ENCODE results near the gene AGK.

Gene AGK

DNA sequence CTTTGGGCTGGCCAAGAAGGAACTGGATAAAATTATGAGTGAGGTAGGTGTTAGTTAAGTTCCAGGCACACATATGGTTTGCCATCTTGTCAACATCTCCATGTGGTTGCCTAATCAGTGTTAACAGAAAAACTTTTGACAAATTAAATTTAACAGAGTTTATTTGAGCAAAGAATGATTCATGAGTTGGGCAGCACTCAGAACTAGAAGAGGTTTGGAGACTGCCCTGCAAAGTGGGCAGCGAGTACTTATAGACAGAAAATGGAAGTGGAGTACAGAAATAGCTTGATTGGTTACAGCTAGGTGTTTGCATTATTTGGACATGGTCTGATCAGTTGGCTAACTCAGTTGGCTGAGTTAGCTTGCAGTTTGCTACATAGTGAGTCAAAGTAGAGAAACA lies 37.5 kb upstream of the AGK start:
- Histone ChIP-seq H3K4me3 (ENCODE audit: low read depth, low read length) (no peak overlapping the region), H3K36me3 (no peaks in the 10 kb centered on the region), H3K9me3 (ENCODE audit: severe bottlenecking) (no peaks in the 10 kb centered on the region), H3K27ac (no peak overlapping the region), H3K27me3 (ENCODE audit: insufficient read depth, low read depth, severe bottlenecking) (no peaks in the 10 kb centered on the region)
- TF ChIP-seq CTCF (IDR thresholded peaks at IDR 0.05; ENCODE audit: low read depth, low read length) = no peak
- DNase-seq = no peak

DNA sequence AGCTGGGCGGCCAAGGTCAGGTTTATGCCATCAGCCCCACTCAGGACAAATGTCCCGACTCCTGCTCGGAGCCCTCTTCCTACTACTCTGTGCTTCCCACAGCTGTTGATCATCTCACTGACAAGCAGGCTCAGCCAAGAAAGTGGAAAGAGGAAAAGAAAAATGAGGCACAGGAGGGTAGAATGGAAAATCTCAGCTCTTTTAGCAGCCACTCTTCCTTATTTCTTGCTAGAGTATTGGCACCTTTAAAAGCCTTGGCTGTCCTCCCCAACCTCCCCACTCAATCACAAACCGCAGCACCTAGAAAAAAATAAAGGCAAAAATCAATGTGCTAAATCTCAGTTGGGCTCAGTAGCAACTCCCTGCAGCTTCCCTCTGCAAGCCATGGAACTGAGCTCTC lies 35.3 kb upstream of the AGK start:
- H3K4me3 ChIP-seq (ENCODE audit: low read depth, low read length) = no peak overlapping the region
- no peaks in the 10 kb centered on the region for H3K36me3 ChIP-seq
- H3K27ac ChIP-seq = no peak overlapping the region
- H3K27me3 ChIP-seq (ENCODE audit: insufficient read depth, low read depth, severe bottlenecking) = no peaks in the 10 kb centered on the region
- no peaks in the 10 kb centered on the region for H3K9me3 ChIP-seq (ENCODE audit: severe bottlenecking)
- DNase-seq = no peak
- no peak for TF ChIP-seq CTCF (IDR thresholded peaks at IDR 0.05; ENCODE audit: low read depth, low read length)

DNA sequence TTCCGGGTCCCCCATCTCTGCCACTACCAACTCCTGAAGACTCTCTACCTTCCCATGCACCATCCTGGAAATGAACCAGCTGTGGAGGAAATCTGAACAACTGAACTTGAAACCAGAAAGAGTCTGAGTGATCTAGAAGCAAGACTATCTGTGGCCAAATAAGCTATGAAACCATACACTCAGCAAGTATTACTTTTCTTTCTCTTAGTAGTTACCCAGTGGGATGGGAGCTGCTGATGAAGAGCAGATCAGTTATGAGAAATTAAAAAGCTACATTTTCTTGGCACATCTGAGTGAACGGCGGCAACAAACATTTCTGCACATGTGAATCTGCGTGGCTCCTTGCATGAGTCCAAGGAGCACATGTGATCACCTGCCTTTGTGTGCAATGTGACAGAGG lies 31.6 kb upstream of the AGK start:
- Histone ChIP-seq H3K4me3 (ENCODE audit: low read depth, low read length) (no peak overlapping the region), H3K27ac (no peak overlapping the region), H3K36me3 (no peaks in the 10 kb centered on the region), H3K9me3 (ENCODE audit: severe bottlenecking) (no peaks in the 10 kb centered on the region), H3K27me3 (ENCODE audit: insufficient read depth, low read depth, severe bottlenecking) (no peaks in the 10 kb centered on the region)
- no peak for TF ChIP-seq CTCF (IDR thresholded peaks at IDR 0.05; ENCODE audit: low read depth, low read length)
- DNase-seq = no peak

GRCh38 chr7:141522657-141523342 lies 28.4 kb upstream of the AGK start:
- no peak for DNase-seq
- H3K4me3 ChIP-seq (ENCODE audit: low read depth, low read length) = no peak overlapping the region
- TF ChIP-seq CTCF (IDR thresholded peaks at IDR 0.05; ENCODE audit: low read depth, low read length) = no peak
- no peaks in the 10 kb centered on the region for H3K27me3 ChIP-seq (ENCODE audit: insufficient read depth, low read depth, severe bottlenecking)
- H3K9me3 ChIP-seq (ENCODE audit: severe bottlenecking) = no peaks in the 10 kb centered on the region
- no peak overlapping the region for H3K27ac ChIP-seq
- H3K36me3 ChIP-seq = no peaks in the 10 kb centered on the region

GRCh38 chr7:141525973-141526514 lies 25.2 kb upstream of the AGK start:
- no peak for TF ChIP-seq CTCF (IDR thresholded peaks at IDR 0.05; ENCODE audit: low read depth, low read length)
- DNase-seq = no peak
- no peaks in the 10 kb centered on the region for H3K27me3 ChIP-seq (ENCODE audit: insufficient read depth, low read depth, severe bottlenecking)

DNA sequence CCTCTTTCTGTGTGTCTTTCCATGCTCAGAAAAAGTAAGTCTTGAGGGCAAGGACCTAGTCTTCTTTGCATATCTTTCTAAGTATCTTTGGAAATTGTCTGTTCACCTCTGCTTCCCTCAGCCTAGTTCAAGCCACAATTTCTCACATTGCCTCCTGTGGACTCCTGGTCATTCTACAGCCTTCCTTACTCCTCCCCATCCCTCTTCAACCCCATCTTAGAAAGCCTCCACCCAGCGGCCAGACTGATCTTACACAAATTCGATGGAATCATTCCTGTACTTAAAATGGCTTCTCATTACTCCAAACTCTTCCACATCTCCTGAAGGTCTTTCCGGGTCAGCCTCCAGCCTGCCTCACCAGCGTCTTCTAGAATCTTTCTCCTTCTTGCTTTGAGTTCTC lies 24.1 kb upstream of the AGK start:
- H3K4me3 ChIP-seq (ENCODE audit: low read depth, low read length) = no peak overlapping the region
- H3K27me3 ChIP-seq (ENCODE audit: insufficient read depth, low read depth, severe bottlenecking) = no peaks in the 10 kb centered on the region
- TF ChIP-seq CTCF (IDR thresholded peaks at IDR 0.05; ENCODE audit: low read depth, low read length) = no peak
- H3K36me3 ChIP-seq = no peaks in the 10 kb centered on the region
- no peak overlapping the region for H3K27ac ChIP-seq
- DNase-seq = no peak
- H3K9me3 ChIP-seq (ENCODE audit: severe bottlenecking) = no peaks in the 10 kb centered on the region

More at GRCh38 chr7:141525973-141526514, 25.2 kb upstream of the AGK start:
- Histone ChIP-seq H3K27ac (no peak overlapping the region), H3K9me3 (ENCODE audit: severe bottlenecking) (no peaks in the 10 kb centered on the region), H3K4me3 (ENCODE audit: low read depth, low read length) (no peak overlapping the region), H3K36me3 (no peaks in the 10 kb centered on the region)
